Spinal cord (tissue), 10 donors: ENCODE data around the gene QTRT2. TPM values are rescaled to one million over a fixed set of nuclear protein-coding genes. Genes with fewer than 3 reads are reported as not detected.

ENCODE experiments used
- DNase-seq, 6 donors: peaks; one replicate each; pipeline versions ENCODE4 v3.0.0 to v3.0.0-alpha.2; 2013 to 2015; ENCODE audit warnings: low spot score in 6 of 6, low read depth in 4 of 6
- H3K27ac ChIP-seq: one replicate; pipeline ENCODE4 v1.5.1; 2013; ENCODE audit warnings: low read depth, low read length, control low read depth
- H3K27me3 ChIP-seq: one replicate; pipeline ENCODE4 v1.6.1; 2013; ENCODE audit warnings: low read length; ENCODE audit not compliant: control insufficient read depth, insufficient read depth
- H3K36me3 ChIP-seq: one replicate; pipeline ENCODE4 v1.6.1; 2013; ENCODE audit warnings: low read length; ENCODE audit not compliant: control insufficient read depth, insufficient read depth
- H3K4me1 ChIP-seq: one replicate; pipeline ENCODE4 v1.6.1; 2013; ENCODE audit warnings: low read length; ENCODE audit not compliant: control insufficient read depth, insufficient read depth
- H3K4me3 ChIP-seq: one replicate; pipeline ENCODE4 v1.5.1; 2013; ENCODE audit warnings: low read depth, low read length, control low read depth
- H3K9me3 ChIP-seq: one replicate; pipeline ENCODE4 v1.6.1; 2013; ENCODE audit warnings: low read length; ENCODE audit not compliant: control insufficient read depth, insufficient read depth
- WGBS: methylation state at CpG from one replicate; pipeline ENCODE4 v1.1.5; 2013; ENCODE audit warnings: missing lambda C conversion rate; ENCODE audit not compliant: insufficient coverage; 5-methylcytosine and 5-hydroxymethylcytosine counted together
- polyA plus RNA-seq, 2 donors: library from polyadenylated mRNA; unstranded; fragments of 120-200 nt; gene quantifications; one replicate each; pipeline ENCODE4 v1.2.1, GENCODE V29; 2013; ENCODE audit not compliant: insufficient read length in 2 of 2
- total RNA-seq, 2 donors: library from RNA; depleted of rRNA in 1 of 2; stranded (reverse); fragments of 120-200 nt in 1 of 2; fragments of >200 nt in 1 of 2; gene quantifications; one replicate each; pipeline versions ENCODE4 v1.2.3 to v1.2.4, GENCODE V29; 2013 to 2014
- donor health status: healthy.

QTRT2 gene
- total and polyA plus RNA-seq, 4 donors = 10.0 to 23.9 (median 18.2) TPM

DNA sequence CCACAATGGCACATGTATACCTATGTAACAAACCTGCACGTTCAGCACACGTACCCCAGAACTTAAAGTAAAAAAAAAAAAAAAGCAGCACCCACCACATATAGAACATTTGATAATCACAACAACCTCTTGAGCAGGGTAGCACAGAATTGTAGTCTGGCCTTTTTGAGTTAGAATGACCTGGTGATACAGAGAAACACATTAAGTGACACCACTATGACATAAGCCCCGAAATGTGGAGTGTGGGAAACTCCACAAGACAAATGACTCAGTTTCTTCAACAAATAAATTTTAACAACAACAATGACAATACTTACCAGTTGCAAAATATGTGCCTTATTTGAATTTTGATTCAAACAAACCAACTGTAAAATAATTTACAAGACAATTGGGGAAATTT is 76.0 kb downstream of the QTRT2 start:
- Histone ChIP-seq H3K4me3 (no peak overlapping the region), H3K4me1 (no peaks in the 10 kb centered on the region), H3K36me3 (no peaks in the 10 kb centered on the region), H3K27ac (no peak overlapping the region), H3K9me3 (no peaks in the 10 kb centered on the region), H3K27me3 (no peaks in the 10 kb centered on the region)
- no CpG with 5 or more reads among the region's 3 CpGs for WGBS
- no peak for DNase-seq

DNA sequence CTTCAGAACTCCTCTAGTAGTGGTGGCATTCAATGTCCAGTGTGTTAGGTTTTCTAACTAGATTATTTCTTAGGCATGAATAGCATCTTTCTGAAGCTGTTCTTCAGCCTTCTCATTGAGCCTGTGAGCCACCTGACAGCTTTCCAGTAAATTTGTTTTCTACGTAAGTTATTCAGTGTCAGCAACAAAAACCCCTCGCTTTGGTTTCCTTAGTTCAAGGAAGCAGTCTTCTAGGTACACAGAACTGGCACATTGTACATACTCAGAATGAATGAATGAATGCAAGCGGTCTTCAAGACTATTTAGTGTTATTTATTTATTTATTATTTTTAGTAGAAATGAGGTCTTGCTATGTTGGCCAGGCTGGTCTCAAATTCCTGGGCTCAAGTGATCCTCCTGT is 77.4 kb downstream of the QTRT2 start:
- Histone ChIP-seq H3K4me3 (no peak overlapping the region), H3K4me1 (no peaks in the 10 kb centered on the region), H3K27ac (no peak overlapping the region), H3K27me3 (no peaks in the 10 kb centered on the region), H3K9me3 (no peaks in the 10 kb centered on the region), H3K36me3 (no peaks in the 10 kb centered on the region)
- DNase-seq = no peak
- WGBS = 100% methylated on average over 1 of the region's 3 CpGs

Other genes starting within 250 kb of the QTRT2 start
- gene GRAMD1C, start 217.9 kb upstream of the QTRT2 start, total RNA-seq = 10 to 100 TPM; 10.5 to 17.7 TPM
- 10 to 100 TPM; 13.1 to 21.3 TPM for gene GRAMD1C, start 217.9 kb upstream of the QTRT2 start, polyA plus RNA-seq
- gene ZDHHC23, start 108.7 kb upstream of the QTRT2 start, total RNA-seq = 10 to 100 TPM in 1 of 2 donors, 1 to 10 TPM in 1; 7.8 to 10.6 TPM
- 1 to 10 TPM; 6.2 to 6.8 TPM for gene ZDHHC23, start 108.7 kb upstream of the QTRT2 start, polyA plus RNA-seq
- 10 to 100 TPM in 1 of 2 donors, 1 to 10 TPM in 1; 5.6 to 11.1 TPM for gene CCDC191, start 211 bp upstream of the QTRT2 start, total RNA-seq
- 10 to 100 TPM; 13.1 to 13.3 TPM for gene CCDC191, start 211 bp upstream of the QTRT2 start, polyA plus RNA-seq
- gene DRD3, start 122.3 kb downstream of the QTRT2 start, total RNA-seq = under 1 TPM in 1 of 2 donors, not detected in 1; 0.79 TPM
- gene DRD3, start 122.3 kb downstream of the QTRT2 start, polyA plus RNA-seq = under 1 TPM; 0.60 to 0.63 TPM
- gene ZNF80, start 180.8 kb downstream of the QTRT2 start, total RNA-seq = under 1 TPM in 1 of 2 donors, not detected in 1; 0.06 TPM
- gene ZNF80, start 180.8 kb downstream of the QTRT2 start, polyA plus RNA-seq = under 1 TPM in 1 of 2 donors, not detected in 1; 0.11 TPM
- under 1 TPM; 0.10 to 0.17 TPM for gene TIGIT, start 237.3 kb downstream of the QTRT2 start, total RNA-seq
- gene TIGIT, start 237.3 kb downstream of the QTRT2 start, polyA plus RNA-seq = under 1 TPM in 1 of 2 donors, not detected in 1; 0.15 TPM